Lower leg skin (tissue), 3 donors: ENCODE data around the gene RSPO1.

Source experiments
- POLR2A ChIP-seq, 2 donors: fragments of 450-650 bp; IDR thresholded peaks; one replicate each; pipeline ENCODE4 v1.6.1; 2016 to 2017; ENCODE audit warnings: antibody characterized with exemption in 2 of 2, mild to moderate bottlenecking in 1 of 2, moderate library complexity in 1 of 2
- TF ChIP-seq, protein P1 (sequence below), 3 donors: fragments of 450-650 bp; IDR thresholded peaks; one replicate each; pipeline ENCODE4 v1.5.1; 2016; ENCODE audit warnings: antibody characterized with exemption in 3 of 3, mild to moderate bottlenecking in 3 of 3, moderate library complexity in 2 of 3

DNA sequence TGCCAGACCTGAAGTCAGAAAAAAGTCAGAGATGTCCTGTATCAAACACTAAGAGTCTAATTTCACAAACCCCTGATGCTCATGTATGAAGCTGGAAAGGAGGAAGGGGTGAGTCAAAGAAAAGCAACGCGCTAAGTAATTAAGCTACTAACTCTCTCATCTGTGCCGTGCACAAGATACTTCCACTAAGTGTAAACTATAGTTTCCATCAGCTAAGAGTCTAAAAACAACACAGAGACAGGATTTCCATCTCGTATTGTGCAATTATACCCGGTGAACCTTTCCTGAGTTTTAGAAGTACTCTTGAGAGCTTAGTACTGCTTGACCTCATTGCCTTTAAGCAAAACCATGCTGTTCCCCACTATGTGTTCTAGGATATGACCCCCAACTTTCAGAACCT is 59.0 kb downstream of the RSPO1 start:
- TF ChIP-seq, protein P1, sequence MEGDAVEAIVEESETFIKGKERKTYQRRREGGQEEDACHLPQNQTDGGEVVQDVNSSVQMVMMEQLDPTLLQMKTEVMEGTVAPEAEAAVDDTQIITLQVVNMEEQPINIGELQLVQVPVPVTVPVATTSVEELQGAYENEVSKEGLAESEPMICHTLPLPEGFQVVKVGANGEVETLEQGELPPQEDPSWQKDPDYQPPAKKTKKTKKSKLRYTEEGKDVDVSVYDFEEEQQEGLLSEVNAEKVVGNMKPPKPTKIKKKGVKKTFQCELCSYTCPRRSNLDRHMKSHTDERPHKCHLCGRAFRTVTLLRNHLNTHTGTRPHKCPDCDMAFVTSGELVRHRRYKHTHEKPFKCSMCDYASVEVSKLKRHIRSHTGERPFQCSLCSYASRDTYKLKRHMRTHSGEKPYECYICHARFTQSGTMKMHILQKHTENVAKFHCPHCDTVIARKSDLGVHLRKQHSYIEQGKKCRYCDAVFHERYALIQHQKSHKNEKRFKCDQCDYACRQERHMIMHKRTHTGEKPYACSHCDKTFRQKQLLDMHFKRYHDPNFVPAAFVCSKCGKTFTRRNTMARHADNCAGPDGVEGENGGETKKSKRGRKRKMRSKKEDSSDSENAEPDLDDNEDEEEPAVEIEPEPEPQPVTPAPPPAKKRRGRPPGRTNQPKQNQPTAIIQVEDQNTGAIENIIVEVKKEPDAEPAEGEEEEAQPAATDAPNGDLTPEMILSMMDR (IDR thresholded peaks at IDR 0.05) = no peak
- no peak for TF ChIP-seq POLR2A (IDR thresholded peaks at IDR 0.05)
